ENCODE measurements around the gene MMP28. TPM values are rescaled to one million over a fixed set of nuclear protein-coding genes. Genes with fewer than 3 reads are reported as not detected.

The MMP28 gene
- total RNA-seq, 4 donors from 2014 or later, result 62.5 to 115 (median 79.1) TPM

GRCh38 chr17:35775039-35775438 is 20.4 kb downstream of the MMP28 start:
- H3K4me3 ChIP-seq (ENCODE audit: low read depth, poor library complexity, severe bottlenecking), result no peak overlapping the region
- 68 to 71% methylated on average over 5 of the region's 5 CpGs for WGBS, 2 donors
- DNase-seq (ENCODE audit: low spot score in 2 of 2), result no peak
- TF ChIP-seq, protein P1, sequence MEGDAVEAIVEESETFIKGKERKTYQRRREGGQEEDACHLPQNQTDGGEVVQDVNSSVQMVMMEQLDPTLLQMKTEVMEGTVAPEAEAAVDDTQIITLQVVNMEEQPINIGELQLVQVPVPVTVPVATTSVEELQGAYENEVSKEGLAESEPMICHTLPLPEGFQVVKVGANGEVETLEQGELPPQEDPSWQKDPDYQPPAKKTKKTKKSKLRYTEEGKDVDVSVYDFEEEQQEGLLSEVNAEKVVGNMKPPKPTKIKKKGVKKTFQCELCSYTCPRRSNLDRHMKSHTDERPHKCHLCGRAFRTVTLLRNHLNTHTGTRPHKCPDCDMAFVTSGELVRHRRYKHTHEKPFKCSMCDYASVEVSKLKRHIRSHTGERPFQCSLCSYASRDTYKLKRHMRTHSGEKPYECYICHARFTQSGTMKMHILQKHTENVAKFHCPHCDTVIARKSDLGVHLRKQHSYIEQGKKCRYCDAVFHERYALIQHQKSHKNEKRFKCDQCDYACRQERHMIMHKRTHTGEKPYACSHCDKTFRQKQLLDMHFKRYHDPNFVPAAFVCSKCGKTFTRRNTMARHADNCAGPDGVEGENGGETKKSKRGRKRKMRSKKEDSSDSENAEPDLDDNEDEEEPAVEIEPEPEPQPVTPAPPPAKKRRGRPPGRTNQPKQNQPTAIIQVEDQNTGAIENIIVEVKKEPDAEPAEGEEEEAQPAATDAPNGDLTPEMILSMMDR (IDR thresholded peaks at IDR 0.05), result no peak
- TF ChIP-seq POLR2A (IDR thresholded peaks at IDR 0.05), result no peak
- intact Hi-C loops (cut with DNase I; ENCODE audit: low total_unique reads), result no loop called here

GRCh38 chr17:35774499-35774898 is 20.9 kb downstream of the MMP28 start:
- H3K4me3 ChIP-seq (ENCODE audit: low read depth, poor library complexity, severe bottlenecking), result no peak overlapping the region
- 38 to 40% methylated on average over 5 of the region's 5 CpGs for WGBS, 2 donors
- no peak for DNase-seq (ENCODE audit: low spot score in 2 of 2)
- no peak for TF ChIP-seq POLR2A (IDR thresholded peaks at IDR 0.05)
- TF ChIP-seq, protein P1 (IDR thresholded peaks at IDR 0.05), result no peak
- intact Hi-C loops (cut with DNase I; ENCODE audit: low total_unique reads), result no loop called here

DNA sequence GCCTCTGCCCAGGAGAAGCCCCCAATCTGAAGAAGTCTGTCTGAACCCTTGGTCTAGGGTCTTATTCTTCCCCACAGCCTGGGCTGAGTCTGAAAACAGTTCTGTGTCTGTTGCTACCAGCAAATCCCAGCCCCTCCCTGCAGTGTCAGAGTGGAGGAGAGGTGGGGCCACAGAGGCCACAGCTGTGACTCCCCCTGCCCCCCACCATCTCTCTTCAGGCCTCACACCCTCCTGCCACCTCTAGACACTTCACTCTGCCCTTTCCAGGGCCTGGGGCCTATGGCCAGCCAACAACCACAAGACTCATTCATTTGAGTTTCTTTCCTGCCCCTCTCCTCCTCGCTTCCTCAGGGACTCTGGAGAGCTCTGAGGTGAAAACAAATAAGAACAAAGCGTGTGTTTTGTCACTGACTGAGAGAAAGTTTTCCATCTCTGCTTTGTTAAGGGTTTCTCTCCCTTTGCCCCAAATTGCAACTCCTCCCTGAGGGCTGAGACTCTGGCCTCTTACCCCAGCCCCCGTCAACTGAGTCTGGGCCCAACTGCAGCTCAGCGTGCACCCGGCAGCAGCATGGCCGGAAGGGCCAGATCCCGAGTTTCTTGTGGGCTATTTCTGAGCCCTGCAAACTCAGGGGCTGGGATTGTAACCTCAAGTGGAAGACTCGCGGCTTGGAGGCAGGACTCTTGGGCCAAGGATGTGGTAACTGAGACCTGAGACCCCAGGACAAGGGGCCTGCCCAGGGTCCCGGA is 21.6 kb downstream of the MMP28 start:
- no peak for DNase-seq (ENCODE audit: low spot score in 2 of 2)
- H3K4me3 ChIP-seq (ENCODE audit: low read depth, poor library complexity, severe bottlenecking), result no peak overlapping the region
- intact Hi-C loops (cut with DNase I; ENCODE audit: low total_unique reads), result no loop called here
- TF ChIP-seq, protein P1 (IDR thresholded peaks at IDR 0.05), result no peak
- TF ChIP-seq POLR2A (IDR thresholded peaks at IDR 0.05), result no peak
- WGBS, 2 donors, result 48 to 62% methylated on average over 8 to 9 of the region's 10 CpGs

- WGBS, 2 donors, result 65 to 80% methylated on average over 13 to 20 of the region's 20 CpGs
- DNase-seq (ENCODE audit: low spot score in 2 of 2), result no peak
- no peak overlapping the region for H3K4me3 ChIP-seq (ENCODE audit: low read depth, poor library complexity, severe bottlenecking)
- intact Hi-C loops (cut with DNase I; ENCODE audit: low total_unique reads), result no loop called here
- TF ChIP-seq, protein P1 (IDR thresholded peaks at IDR 0.05), result no peak
- TF ChIP-seq POLR2A (IDR thresholded peaks at IDR 0.05), result no peak
Observed at GRCh38 chr17:35773129-35773528, 22.3 kb downstream of the MMP28 start.

DNA sequence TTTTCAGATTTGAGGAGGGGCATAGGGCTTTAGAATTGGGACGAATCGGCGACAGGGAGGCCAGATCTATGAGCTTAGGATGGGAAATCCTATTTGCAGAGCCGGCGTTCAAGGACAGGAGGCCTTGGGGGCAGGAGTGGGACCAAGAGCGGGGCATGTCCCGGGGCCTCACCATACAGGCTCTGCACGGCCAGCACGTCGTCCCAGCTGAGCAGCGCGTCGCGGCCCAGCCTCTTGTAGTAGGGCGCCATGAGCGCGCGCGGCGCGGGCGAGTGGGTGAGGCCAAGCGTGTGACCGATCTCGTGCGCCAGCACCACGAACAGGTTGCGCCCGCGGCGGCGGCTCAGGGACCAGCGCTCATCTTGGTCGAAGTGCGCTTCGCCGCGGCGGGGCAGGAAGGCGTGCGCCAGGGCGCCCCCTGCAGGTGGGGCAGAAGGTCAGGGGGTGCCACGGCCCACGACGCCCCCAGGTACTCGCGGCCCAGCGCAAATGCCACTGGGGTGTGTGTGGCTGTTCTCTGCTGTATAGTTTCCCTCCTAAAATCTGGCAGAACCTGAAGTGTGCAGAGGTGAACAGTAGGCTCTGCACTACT is 25.4 kb downstream of the MMP28 start:
- intact Hi-C loops (cut with DNase I; ENCODE audit: low total_unique reads), result no loop called here
- 92 to 95% methylated on average over 40 to 48 of the region's 48 CpGs for WGBS, 2 donors
- no peak overlapping the region for H3K4me3 ChIP-seq (ENCODE audit: low read depth, poor library complexity, severe bottlenecking)
- TF ChIP-seq, protein P1 (IDR thresholded peaks at IDR 0.05), result no peak
- no peak for TF ChIP-seq POLR2A (IDR thresholded peaks at IDR 0.05)
- DNase-seq (ENCODE audit: low spot score in 2 of 2), result no peak

Data from lower leg skin (tissue), 4 donors.